ENCODE measurements around the gene ZNF799.
"Not testable (repeated sequence)": the region's sequence is repeated elsewhere in the genome, so short reads cannot be mapped to it uniquely, and the experiment has no call there.

GRCh38 chr19:12417273-12417672, 16.2 kb upstream of the ZNF799 start:
- TF ChIP-seq EZH2phosphoT487 (IDR thresholded peaks at IDR 0.05; ENCODE audit: low read depth, severe bottlenecking, unreplicated experiment); EZH2 (IDR thresholded peaks at IDR 0.05; ENCODE audit: borderline replicate concordance): not testable (repeated sequence)
- TF ChIP-seq, protein P1, sequence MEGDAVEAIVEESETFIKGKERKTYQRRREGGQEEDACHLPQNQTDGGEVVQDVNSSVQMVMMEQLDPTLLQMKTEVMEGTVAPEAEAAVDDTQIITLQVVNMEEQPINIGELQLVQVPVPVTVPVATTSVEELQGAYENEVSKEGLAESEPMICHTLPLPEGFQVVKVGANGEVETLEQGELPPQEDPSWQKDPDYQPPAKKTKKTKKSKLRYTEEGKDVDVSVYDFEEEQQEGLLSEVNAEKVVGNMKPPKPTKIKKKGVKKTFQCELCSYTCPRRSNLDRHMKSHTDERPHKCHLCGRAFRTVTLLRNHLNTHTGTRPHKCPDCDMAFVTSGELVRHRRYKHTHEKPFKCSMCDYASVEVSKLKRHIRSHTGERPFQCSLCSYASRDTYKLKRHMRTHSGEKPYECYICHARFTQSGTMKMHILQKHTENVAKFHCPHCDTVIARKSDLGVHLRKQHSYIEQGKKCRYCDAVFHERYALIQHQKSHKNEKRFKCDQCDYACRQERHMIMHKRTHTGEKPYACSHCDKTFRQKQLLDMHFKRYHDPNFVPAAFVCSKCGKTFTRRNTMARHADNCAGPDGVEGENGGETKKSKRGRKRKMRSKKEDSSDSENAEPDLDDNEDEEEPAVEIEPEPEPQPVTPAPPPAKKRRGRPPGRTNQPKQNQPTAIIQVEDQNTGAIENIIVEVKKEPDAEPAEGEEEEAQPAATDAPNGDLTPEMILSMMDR (IDR thresholded peaks at IDR 0.05; ENCODE audit: poor library complexity): not testable (repeated sequence)
